GM23338 (cell line): ENCODE measurements around the gene MED13L.

ENCODE experiments used
- CREB1 ChIP-seq: fragments of 250-450 bp; sonication (Bioruptor Pico); IDR thresholded peaks from 2 replicates; pipeline ENCODE4 v1.5.0; 2020; ENCODE audit warnings: low read depth, mild to moderate bottlenecking, moderate library complexity
- EZH2 ChIP-seq: fragments of 200-600 bp; sonication (generic); IDR thresholded peaks from one replicate; pipeline ENCODE4 v1.8.0; 2017; ENCODE audit warnings: antibody characterized with exemption, mild to moderate bottlenecking, low read depth; ENCODE audit not compliant: unreplicated experiment
- EZH2phosphoT487 ChIP-seq: fragments of 200-600 bp; sonication (generic); IDR thresholded peaks from one replicate; pipeline ENCODE4 v1.8.1; 2018; ENCODE audit warnings: antibody characterized with exemption; ENCODE audit not compliant: unreplicated experiment
- NANOG ChIP-seq: IDR thresholded peaks from 2 replicates; pipeline ENCODE4 v1.6.1; 2016; ENCODE audit warnings: antibody characterized with exemption, borderline replicate concordance
- POLR2AphosphoS5 ChIP-seq: IDR thresholded peaks from 2 replicates; pipeline ENCODE4 v1.6.1; 2016; ENCODE audit warnings: antibody characterized with exemption, low read depth
- ZNF331 ChIP-seq: fragments of 250-450 bp; sonication (Bioruptor Pico); IDR thresholded peaks from 2 replicates; pipeline ENCODE4 v1.5.0; 2020; ENCODE audit warnings: low read depth, mild to moderate bottlenecking, moderate library complexity
- TF ChIP-seq, protein P1 (sequence below), 2 experiments: fragments of 200-600 bp in 1 of 2; sonication (generic) in 1 of 2; conservative IDR thresholded peaks; 2 replicates each; pipeline versions ENCODE4 v1.5.1 to v1.6.1; 2016 to 2017; ENCODE audit warnings: antibody characterized with exemption in 2 of 2, low read depth in 2 of 2, mild to moderate bottlenecking in 2 of 2, moderate library complexity in 1 of 2
- TF ChIP-seq, protein P2 (sequence below): IDR thresholded peaks from one replicate; pipeline ENCODE4 v1.6.1; 2018; ENCODE audit warnings: antibody characterized with exemption; ENCODE audit not compliant: unreplicated experiment

DNA sequence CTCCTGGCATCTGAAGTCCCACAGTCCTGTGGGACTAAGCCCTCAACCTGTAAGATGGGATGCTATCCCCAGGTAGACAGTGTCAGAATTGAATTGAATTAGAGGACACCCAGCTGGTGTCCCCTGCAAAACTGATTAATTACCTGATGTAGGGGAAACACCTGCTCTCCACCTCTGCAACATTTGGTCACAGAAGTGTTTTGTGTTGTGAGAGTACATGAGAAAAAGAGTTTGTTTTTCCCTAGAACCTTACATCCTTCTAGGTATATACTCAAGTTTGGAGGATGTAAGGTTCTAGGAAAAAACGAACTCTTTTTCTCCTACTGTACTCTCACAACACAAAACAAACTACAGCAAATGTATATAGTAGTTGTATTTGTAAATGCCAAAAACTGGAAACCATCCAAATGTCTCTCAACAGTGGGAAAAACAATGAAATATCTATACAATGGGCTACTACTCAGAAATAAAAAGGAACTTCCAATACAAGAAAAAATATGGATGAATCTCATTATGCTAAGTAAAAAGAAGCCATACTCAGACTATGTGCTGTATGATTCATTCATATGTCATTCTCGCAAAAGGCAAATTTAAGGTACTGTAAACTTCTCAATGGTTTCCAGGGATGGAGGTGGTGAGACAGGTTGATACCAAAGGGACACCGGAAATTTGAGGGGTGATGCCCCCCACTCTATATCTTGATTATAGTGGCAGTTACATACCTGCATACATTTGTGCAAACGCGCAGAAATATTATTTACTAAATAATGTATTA is 160.7 kb downstream of the MED13L start:
- TF ChIP-seq, protein P1, sequence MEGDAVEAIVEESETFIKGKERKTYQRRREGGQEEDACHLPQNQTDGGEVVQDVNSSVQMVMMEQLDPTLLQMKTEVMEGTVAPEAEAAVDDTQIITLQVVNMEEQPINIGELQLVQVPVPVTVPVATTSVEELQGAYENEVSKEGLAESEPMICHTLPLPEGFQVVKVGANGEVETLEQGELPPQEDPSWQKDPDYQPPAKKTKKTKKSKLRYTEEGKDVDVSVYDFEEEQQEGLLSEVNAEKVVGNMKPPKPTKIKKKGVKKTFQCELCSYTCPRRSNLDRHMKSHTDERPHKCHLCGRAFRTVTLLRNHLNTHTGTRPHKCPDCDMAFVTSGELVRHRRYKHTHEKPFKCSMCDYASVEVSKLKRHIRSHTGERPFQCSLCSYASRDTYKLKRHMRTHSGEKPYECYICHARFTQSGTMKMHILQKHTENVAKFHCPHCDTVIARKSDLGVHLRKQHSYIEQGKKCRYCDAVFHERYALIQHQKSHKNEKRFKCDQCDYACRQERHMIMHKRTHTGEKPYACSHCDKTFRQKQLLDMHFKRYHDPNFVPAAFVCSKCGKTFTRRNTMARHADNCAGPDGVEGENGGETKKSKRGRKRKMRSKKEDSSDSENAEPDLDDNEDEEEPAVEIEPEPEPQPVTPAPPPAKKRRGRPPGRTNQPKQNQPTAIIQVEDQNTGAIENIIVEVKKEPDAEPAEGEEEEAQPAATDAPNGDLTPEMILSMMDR (conservative IDR thresholded peaks at IDR 0.05; ENCODE audit: low read depth in 2 of 2) = no peak
- no peak for TF ChIP-seq EZH2
- TF ChIP-seq, protein P2, sequence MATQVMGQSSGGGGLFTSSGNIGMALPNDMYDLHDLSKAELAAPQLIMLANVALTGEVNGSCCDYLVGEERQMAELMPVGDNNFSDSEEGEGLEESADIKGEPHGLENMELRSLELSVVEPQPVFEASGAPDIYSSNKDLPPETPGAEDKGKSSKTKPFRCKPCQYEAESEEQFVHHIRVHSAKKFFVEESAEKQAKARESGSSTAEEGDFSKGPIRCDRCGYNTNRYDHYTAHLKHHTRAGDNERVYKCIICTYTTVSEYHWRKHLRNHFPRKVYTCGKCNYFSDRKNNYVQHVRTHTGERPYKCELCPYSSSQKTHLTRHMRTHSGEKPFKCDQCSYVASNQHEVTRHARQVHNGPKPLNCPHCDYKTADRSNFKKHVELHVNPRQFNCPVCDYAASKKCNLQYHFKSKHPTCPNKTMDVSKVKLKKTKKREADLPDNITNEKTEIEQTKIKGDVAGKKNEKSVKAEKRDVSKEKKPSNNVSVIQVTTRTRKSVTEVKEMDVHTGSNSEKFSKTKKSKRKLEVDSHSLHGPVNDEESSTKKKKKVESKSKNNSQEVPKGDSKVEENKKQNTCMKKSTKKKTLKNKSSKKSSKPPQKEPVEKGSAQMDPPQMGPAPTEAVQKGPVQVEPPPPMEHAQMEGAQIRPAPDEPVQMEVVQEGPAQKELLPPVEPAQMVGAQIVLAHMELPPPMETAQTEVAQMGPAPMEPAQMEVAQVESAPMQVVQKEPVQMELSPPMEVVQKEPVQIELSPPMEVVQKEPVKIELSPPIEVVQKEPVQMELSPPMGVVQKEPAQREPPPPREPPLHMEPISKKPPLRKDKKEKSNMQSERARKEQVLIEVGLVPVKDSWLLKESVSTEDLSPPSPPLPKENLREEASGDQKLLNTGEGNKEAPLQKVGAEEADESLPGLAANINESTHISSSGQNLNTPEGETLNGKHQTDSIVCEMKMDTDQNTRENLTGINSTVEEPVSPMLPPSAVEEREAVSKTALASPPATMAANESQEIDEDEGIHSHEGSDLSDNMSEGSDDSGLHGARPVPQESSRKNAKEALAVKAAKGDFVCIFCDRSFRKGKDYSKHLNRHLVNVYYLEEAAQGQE = no peak
- no peak for TF ChIP-seq CREB1 (CRISPR knock-in tag)
- no peak for TF ChIP-seq POLR2AphosphoS5
- no peak for TF ChIP-seq ZNF331
- TF ChIP-seq NANOG = no peak
- no peak for TF ChIP-seq EZH2phosphoT487
